Measurements from ENCODE around the gene CD46.

DNA sequence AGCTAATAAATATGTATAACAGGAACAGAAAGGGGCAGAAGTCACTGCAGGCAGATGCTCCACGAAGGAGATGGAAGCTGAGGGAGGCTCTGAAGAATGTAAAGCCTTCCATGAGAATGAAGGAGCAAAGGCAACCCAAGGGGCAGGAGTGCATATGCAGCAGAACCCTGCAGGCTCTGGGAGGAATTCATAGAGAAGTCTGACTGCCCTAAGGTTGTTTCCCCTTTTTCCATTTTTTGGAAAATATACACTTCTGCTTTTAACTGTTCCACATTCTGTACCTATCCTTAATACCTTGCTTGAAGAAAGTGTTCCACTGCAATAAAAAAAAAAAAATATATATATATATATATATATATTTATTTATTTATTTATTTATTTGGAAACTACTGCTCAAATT lies 89.4 kb downstream of the CD46 start:
- TF ChIP-seq POLR2A (IDR thresholded peaks at IDR 0.05), result no peak
- TF ChIP-seq, protein P1, sequence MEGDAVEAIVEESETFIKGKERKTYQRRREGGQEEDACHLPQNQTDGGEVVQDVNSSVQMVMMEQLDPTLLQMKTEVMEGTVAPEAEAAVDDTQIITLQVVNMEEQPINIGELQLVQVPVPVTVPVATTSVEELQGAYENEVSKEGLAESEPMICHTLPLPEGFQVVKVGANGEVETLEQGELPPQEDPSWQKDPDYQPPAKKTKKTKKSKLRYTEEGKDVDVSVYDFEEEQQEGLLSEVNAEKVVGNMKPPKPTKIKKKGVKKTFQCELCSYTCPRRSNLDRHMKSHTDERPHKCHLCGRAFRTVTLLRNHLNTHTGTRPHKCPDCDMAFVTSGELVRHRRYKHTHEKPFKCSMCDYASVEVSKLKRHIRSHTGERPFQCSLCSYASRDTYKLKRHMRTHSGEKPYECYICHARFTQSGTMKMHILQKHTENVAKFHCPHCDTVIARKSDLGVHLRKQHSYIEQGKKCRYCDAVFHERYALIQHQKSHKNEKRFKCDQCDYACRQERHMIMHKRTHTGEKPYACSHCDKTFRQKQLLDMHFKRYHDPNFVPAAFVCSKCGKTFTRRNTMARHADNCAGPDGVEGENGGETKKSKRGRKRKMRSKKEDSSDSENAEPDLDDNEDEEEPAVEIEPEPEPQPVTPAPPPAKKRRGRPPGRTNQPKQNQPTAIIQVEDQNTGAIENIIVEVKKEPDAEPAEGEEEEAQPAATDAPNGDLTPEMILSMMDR (IDR thresholded peaks at IDR 0.05), result no peak

Measured in testis (tissue), 2 donors.